Measurements from ENCODE around the gene SLC38A9.

DNA sequence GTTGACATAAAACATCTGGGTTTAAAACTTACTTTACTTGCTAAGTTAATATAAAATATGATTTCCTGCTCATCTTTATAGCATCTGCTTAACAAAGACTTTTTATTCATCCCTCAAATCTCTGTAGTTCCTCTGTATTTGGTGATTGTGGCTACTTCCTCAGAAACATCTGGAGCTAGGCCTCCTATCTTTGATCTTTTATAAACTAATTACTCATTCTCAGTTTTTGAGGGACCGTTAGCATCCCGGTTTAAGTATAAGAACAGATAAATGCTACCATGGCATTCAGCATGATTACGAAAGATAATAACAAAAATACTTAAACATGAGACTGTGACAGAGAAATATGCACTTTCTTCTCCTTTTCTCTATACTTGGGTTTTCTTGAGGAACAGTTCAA, 85.3 kb downstream of the SLC38A9 start:
- no peak for TF ChIP-seq POLR2A (IDR thresholded peaks at IDR 0.05)
- TF ChIP-seq, protein P1, sequence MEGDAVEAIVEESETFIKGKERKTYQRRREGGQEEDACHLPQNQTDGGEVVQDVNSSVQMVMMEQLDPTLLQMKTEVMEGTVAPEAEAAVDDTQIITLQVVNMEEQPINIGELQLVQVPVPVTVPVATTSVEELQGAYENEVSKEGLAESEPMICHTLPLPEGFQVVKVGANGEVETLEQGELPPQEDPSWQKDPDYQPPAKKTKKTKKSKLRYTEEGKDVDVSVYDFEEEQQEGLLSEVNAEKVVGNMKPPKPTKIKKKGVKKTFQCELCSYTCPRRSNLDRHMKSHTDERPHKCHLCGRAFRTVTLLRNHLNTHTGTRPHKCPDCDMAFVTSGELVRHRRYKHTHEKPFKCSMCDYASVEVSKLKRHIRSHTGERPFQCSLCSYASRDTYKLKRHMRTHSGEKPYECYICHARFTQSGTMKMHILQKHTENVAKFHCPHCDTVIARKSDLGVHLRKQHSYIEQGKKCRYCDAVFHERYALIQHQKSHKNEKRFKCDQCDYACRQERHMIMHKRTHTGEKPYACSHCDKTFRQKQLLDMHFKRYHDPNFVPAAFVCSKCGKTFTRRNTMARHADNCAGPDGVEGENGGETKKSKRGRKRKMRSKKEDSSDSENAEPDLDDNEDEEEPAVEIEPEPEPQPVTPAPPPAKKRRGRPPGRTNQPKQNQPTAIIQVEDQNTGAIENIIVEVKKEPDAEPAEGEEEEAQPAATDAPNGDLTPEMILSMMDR (IDR thresholded peaks at IDR 0.05): no peak
